ENCODE measurements around the gene CLIC3.
A peak's percentile ranks its signal among the peaks of the same experiment; 100 is the strongest.
"Not testable (repeated sequence)": the region's sequence is repeated elsewhere in the genome, so short reads cannot be mapped to it uniquely, and the experiment has no call there.

Gene CLIC3

DNA sequence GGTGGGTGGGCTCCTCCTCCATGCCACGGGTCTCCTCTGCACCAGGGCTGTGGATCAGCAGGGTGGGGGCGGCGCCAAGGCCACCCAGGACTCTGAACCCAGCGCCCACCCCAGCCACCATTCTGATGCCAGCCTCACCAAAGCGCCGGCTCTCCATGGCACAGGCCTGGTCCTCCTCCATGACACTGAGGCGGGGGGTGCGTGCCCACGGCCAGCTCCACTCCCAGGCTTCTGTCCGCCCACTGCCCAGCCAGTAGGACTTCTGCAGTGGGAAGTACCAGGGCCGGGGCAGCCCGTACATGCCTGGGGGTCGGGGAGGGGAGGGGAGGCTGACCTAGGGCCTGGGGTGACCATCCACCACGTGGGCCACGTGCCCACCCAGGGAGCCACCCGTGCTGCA is 20.1 kb upstream of the CLIC3 start:
- DNase-seq, result no peak

DNA sequence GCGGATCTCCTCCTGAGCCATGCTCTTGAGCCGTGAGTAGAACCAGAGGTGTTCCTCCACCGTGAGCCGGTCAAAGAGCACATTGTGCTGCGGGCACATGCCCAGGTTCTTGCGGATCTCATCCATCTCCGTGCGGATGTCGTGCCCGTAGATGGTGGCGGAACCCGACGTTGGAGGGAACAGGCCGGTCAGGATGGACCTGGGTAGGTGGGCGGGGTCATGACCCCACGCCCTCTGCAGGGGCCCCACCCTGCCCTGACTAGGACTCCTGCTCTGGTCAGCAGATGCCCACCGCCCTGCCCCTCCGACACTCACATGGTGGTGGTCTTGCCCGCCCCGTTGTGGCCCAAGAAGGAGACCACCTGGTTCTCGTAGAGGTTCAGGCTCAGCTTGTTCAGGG is 19.6 kb upstream of the CLIC3 start:
- no peak for DNase-seq

DNA sequence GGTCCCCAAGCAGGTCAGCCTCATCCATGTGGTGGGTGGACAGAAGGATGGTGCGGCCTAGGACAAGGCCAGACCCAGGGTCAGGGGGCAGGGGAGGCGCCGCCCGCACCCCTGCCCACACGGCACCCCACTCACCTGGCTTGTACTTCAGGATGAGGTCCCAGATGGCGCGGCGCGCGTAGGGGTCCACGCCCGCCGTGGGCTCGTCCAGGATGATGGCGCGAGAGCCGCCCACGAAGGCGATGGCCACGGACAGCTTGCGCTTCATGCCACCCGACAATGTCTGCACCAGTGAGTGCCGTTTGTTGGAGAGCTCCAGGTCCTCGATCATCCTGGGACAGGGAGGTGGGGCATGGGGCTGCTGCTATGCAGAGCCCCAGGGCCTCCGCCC is 19.2 kb upstream of the CLIC3 start:
- DNase-seq, result no peak

DNA sequence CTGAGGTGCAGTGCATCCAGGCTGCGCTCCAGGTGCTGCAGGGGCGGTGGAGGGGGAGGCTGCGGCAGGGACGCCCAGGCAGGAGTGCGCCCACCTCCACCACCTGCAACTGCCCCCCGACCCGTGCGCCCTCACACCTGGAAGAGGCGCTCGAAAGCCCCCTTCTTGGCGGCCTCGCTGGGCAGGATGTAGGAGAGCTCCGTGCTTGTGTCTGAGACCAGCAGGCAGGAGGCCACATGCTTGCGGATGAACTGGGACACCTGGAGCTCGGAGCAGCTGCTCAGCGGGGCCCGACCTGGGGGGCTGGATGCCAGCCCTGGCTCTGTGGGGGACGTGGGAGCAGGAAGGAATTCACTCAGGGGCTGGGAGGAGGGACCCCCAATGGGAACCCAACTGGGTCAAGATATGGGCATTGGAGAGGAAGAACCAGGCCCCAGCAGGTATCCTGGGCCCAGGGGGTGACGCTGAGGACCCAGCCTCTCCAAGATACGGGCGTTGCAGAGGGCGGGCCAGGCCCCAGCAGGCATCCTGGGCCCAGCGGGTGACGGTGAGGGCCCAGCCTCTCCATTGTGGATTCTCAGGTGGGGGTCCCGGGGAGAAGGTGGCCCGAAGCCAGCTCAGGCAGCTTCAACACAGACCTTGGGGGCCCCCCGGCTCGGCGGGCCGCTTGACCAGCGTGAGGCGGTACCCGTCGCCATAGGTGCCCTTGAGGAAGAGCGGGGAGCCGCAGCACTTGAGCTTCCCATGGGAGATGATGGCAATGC is 18.6 kb upstream of the CLIC3 start:
- no peak for DNase-seq

- DNase-seq, result no peak
These were observed 17.8 kb upstream of the CLIC3 start for GRCh38 chr9:137014166-137014565.

GRCh38 chr9:137013571-137013940 is 17.2 kb upstream of the CLIC3 start:
- no peak for DNase-seq

GRCh38 chr9:137012694-137013570 is 16.6 kb upstream of the CLIC3 start:
- DNase-seq, result no peak

DNA sequence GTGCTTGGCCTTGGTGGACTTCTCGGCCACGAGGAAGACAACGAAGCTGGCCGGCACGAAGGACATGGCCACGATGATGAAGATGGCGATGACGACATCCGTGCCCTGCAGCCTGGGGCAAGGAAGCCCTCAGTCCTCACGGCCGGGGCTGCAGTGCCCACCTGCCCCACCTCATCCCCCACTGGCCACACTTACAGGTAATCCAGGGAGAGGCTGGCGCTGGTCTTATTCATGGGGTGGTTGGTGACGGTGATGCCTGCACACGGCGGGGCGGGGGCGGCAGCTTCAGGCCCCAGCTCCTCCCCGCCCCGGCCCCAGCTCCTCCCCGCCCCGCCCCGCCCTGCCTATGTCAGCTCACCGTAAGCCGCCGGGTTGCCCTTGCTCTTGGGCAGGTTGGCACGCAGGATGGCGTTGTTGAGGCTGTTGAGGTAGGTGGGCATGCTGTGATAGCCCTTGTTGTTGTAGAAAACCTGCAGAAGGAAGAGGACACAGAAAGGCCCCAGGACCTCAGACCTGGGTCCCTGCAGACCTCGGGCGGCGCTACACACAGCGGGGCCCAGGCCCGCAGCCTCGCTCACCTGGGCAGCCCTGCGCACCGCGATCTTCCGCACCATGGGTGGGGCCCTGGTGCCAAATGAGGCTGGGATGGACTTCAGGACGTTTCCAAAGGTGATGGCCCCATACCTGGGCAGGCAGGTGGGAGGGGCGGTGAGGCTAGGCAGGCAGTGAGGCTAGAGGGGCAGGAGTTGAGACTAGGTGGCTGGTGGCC is 15.7 kb upstream of the CLIC3 start:
- no peak for DNase-seq

DNA sequence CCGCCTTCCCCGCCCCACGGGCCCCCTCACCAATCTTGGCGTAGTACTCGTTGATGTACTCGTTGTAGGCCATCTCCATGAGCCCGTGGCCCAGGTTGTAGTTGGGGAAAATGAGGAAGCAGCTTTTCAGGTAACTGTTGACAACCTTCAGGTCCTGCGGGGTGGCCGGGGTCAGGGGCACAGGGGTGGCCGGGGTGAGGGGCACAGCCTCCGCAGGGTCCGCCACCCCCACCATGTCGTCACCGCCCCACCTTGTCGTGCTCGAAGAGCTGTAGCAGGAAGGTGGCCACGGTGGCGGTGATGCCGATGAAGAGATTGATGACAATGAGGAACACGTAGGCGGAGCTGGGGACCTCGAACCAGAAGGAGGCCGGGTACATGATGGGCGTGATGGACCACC is 14.8 kb upstream of the CLIC3 start:
- DNase-seq, result no peak

DNA sequence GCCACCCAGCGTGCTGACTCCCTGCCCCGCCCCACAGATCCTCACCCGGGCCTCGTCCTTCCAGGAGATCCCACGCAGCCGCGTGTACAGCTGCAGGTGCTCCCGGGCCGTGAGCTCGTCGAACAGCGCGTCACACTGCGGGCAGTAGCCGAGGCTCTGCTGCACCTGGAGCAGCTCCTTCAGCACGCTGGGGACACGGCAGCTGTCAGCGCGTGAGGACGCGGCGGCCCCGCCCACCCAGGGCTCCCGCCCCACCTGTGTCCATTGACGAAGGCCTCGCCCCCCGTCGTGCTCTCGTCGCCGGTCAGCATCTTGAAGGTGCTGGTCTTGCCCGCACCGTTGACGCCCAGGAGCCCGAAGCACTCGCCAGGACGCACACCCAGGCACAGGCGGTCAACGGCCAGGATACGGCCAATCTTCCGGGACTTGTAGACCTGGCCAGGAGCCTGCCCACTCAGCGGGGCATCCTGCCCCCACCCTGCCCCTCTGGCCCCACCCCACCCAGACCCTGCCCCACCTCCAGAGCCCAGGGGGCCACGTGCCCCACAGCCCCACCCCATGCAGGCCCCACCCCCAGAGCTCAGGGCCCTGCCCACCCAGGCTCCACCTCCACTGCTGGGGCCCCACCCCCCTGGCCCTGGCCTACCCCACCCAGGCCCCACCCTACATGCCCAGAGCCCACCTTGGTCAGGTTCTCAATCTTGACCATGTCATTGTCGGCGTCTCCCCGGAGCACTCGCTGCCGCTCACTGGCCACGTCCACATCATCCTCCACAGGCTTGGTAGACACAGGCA is 13.8 kb upstream of the CLIC3 start:
- DNase-seq, result no peak

DNA sequence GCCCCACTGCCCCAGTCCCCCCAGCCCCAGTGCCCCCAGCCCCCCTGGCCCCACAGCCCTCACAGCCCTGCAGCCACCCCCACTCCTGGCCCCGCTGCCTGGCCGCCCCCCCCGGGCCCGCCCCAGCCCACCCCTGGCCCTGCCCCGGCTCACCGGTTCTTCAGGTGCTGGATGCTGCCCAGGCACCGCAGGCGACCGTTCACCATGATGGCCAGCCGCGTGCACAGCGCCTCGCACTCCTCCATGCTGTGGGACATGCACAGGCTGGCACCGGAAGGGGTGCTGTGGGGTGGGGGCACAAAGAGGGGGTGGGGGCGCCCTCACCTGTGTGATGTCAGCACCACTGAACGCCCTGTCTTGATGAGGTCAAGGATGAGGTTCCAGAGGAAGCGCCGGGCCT is 12.8 kb upstream of the CLIC3 start:
- no peak for DNase-seq

DNA sequence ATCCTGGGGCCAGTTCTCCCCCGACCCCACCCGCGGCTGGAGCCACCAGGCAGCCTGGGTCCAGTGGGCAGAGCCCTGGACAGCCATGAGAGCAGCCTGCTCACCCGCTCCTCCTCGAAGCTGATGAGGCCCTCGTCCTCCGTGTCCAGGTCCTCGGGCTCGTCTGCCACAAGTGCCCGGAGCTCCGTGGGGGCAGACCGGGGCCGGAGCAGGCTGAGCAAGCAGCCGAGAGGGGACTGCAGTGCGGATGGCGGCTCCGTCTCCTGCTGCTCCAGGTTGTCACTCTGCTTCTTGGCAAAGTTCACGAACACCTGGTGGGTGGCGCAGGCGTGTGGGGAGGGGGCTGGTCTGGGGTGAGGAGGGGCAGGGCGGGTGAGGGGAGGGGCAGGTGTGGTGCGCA is 11.9 kb upstream of the CLIC3 start:
- DNase-seq, result no peak

DNA sequence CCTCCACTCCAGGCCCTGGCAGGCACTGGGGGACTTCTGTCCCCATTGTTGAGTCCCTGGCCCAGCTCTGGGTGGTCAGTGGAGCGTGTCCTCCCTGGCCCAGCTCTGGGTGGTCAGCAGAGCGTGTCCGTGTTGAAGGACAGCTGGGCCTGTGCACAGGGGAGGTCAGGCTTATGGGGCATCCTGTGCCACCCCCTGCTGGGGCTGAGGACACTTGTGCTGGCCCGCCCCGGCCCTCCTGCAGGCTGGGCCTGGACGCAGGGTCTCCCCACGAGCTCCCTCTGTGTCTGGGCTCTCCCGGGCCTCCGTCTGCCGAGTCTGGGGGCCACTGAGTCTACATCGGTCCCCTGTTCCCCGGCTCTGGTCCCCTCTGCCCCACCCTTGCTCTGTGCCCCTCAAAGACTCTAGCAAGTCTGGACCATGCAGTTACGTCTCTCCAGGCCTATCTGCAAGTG is 11.5 kb upstream of the CLIC3 start:
- DNase-seq, result no peak

GRCh38 chr9:137007108-137007815 is 10.9 kb upstream of the CLIC3 start:
- DNase-seq, result no peak

DNA sequence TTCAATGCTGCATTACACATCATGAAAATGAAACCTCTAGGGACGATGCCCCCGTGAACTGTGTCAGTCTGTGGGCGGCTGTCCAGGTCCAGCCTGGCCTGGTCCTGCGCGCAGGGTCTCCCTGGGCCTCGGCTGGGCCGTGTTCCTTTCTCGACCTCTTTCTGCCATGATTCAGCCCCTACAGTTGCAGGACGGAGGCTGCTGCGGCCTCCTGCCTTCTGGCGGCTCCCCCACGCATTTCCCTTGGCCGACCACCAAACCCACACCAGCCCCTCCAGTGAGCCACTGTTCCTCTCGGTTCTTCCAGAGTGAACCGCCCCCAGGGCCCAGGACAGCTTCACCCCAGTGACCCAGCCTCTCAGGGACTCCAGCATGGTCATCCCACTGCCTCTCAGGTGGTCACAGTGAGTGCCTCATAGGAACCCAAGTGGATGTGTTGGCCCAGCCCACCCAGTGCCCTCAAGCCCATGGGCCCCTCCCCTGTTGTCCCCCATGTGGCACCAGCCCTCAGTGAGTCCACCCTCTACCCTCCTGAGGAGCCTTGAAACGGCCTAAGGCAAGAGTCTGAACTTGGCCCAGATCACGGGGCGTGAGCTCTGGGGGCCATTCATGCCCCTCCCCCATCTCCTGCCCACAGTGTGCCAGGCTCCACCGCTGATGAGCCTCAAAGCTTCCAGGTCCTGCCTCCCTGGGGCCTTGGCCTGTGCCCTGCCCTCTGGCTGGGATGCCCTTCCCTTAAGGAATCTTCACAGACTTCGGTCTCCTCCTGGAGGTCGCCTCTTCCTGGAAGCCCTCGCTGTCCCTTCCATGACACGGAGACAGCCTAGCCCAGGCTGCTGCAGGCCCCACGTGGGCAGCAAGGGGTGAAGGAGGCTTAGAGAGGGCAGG is 10.0 kb upstream of the CLIC3 start:
- no peak for DNase-seq

- not testable (repeated sequence) for DNase-seq
These were observed 7.9 kb upstream of the CLIC3 start for GRCh38 chr9:137004285-137004684.

DNA sequence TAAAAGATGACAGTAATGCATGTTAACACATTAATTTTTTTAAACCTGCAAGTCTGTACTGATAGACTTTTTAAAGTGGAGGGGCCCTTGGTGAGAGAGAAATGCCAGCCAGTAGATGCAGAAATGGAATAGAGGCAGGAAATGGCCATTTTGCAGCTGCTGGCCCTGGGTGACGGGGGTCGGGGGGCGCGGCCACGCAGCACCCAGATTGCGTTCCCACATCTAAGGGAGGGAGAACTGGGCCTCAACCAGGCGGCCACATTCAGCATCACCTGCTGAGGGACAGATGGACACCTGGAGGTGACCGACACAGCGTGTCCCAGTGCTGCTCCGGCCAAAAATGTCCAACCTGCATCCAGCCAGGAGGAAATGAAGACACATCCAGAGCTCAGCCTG is 6.3 kb upstream of the CLIC3 start:
- DNase-seq, result no peak

DNA sequence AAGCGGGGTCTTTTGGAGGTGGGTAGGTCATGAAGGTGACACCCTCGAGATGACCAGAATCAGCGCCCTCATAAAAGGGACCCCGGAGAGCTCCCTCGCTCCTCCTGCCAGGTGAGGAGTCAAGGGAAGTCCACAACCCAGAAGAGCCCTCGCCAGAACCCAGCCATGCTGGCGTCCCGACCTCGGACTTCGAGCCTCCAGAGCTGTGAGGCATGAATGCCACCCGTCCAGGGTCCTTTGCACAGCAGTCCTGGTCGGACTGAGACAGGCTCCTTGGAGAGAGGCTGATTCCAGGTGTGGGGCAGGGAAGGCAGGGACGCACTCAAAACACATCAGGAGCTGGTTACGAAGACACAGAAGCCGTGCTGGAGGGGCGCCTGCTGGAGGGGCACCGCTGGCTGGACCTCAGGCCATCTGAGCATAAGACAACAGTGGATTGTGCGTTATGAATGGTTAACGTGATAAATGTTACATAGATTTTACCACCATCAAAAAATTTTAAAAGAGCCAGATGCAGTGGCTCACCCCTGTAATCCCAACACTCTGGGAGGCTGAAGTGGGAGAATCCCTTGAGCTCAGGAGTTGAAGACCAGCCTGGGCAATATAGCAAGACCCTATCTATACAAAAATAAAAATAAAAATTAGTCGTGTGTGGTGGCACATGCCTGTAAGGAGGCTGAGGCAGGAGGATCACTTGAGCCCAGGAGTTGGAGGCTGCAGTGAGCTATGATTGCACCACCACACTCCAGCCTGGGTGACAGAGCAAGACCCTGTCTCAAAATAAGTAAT is 5.7 kb upstream of the CLIC3 start:
- no peak for DNase-seq

DNA sequence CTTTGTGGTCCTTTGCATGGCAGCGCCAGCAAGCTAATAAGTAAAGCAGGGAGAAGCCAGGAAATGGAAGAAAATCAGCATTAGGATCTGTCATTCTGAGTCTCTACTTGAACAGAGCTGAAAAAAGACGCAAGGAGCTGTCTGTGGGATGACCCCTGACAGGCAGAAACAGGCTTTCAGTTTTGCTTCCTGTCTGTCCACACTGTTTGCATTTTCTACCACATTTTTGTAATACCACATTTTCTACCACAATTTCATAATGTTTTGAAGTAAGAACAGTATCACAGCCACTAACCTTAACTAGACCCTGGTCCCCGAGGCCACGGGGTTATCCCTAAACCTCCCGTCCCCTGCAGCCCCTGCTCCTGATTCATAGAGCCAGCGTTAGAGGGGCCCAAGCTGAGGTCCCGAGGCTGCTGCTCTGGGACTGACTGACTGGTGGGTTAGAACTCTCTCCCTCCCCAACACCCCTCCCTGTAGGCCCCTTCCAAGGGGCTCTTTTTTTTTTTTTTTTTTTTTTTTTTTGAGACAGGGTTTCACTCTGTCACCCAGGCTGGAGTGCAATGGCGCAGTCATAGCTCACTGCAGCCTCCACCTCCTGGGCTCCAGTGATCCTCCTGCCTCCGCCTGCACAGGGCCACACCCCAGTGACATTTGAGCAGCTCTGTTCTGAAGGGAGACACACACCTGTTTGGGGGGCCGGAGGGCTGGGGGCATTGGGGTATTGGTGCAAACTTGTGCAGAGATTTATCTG is 4.0 kb upstream of the CLIC3 start:
- DNase-seq, result peak; percentile 65
